RWPE2 (cell line): Measurements from ENCODE around the gene PPP6R1.

Experiments used
- ATAC-seq: fragments of 200-7000 bp; cut with Tn5 transposase; 3 replicates; pipeline ENCODE4 v1.9.1; 2021; ENCODE audit warnings: low read depth
- DNase-seq: peaks from one replicate; pipeline ENCODE4 v3.0.0-alpha.2; 2020; ENCODE audit warnings: low spot score
- H3K27ac ChIP-seq: fragments of 450-650 bp; 2 replicates; pipeline ENCODE4 v1.5.1; 2017; ENCODE audit warnings: mild to moderate bottlenecking; ENCODE audit not compliant: poor library complexity, severe bottlenecking
- H3K27me3 ChIP-seq: fragments of 250-450 bp; sonication (Bioruptor Pico); 2 replicates; pipeline ENCODE4 v1.5.1; 2021; ENCODE audit warnings: mild to moderate bottlenecking, moderate library complexity; ENCODE audit not compliant: insufficient read depth, poor library complexity, severe bottlenecking
- H3K36me3 ChIP-seq: fragments of 250-450 bp; sonication (Bioruptor Pico); 2 replicates; pipeline ENCODE4 v1.5.1; 2020; ENCODE audit warnings: low read depth, mild to moderate bottlenecking, moderate library complexity
- H3K4me1 ChIP-seq: fragments of 250-450 bp; sonication (Bioruptor Pico); 2 replicates; pipeline ENCODE4 v1.5.1; 2021; ENCODE audit warnings: mild to moderate bottlenecking, moderate library complexity; ENCODE audit not compliant: insufficient read depth, poor library complexity, severe bottlenecking
- H3K4me3 ChIP-seq: fragments of 250-450 bp; sonication (Bioruptor Pico); 2 replicates; pipeline ENCODE4 v1.5.1; 2021; ENCODE audit warnings: mild to moderate bottlenecking, moderate library complexity; ENCODE audit not compliant: severe bottlenecking
- H3K9me3 ChIP-seq: fragments of 250-450 bp; sonication (Bioruptor Pico); 2 replicates; pipeline ENCODE4 v1.5.1; 2021; ENCODE audit warnings: mild to moderate bottlenecking, moderate library complexity; ENCODE audit not compliant: severe bottlenecking
- CTCF ChIP-seq: fragments of 450-650 bp; IDR thresholded peaks from one replicate; pipeline ENCODE4 v1.5.1; 2017; ENCODE audit warnings: mild to moderate bottlenecking, moderate library complexity; ENCODE audit not compliant: poor library complexity, severe bottlenecking

PPP6R1 gene

GRCh38 chr19:55244004-55244680 lies 14.7 kb downstream of the PPP6R1 start:
- ATAC-seq, result no peak
- Histone ChIP-seq H3K27me3 (no peaks in the 10 kb centered on the region), H3K27ac (no peak overlapping the region), H3K36me3 (peaks cover 57% of the 10 kb centered on the region), H3K4me3 (no peak overlapping the region), H3K9me3 (no peaks in the 10 kb centered on the region), H3K4me1 (peaks cover 7% of the 10 kb centered on the region)
- no peak for DNase-seq
- TF ChIP-seq CTCF, result no peak

- DNase-seq, result no peak
- H3K27me3 ChIP-seq, result no peaks in the 10 kb centered on the region
- H3K4me3 ChIP-seq, result no peak overlapping the region
- no peak for TF ChIP-seq CTCF
- no peaks in the 10 kb centered on the region for H3K9me3 ChIP-seq
- no peak overlapping the region for H3K27ac ChIP-seq
- H3K36me3 ChIP-seq, result peaks cover 69% of the 10 kb centered on the region
- 0 out of 3 replicates have a peak, but pooled peaks have one; percentile 13 for ATAC-seq
- peaks cover 1% of the 10 kb centered on the region for H3K4me1 ChIP-seq
Measured at GRCh38 chr19:55242517-55242916, 16.3 kb downstream of the PPP6R1 start.

GRCh38 chr19:55241935-55242464 lies 16.8 kb downstream of the PPP6R1 start:
- Histone ChIP-seq H3K27me3 (no peaks in the 10 kb centered on the region), H3K27ac (no peak overlapping the region), H3K9me3 (no peaks in the 10 kb centered on the region), H3K4me1 (no peaks in the 10 kb centered on the region), H3K4me3 (no peak overlapping the region), H3K36me3 (peaks cover 73% of the 10 kb centered on the region)
- ATAC-seq, result no peak
- DNase-seq, result no peak
- TF ChIP-seq CTCF, result no peak

GRCh38 chr19:55241143-55241934 lies 17.5 kb downstream of the PPP6R1 start:
- ATAC-seq, result no peak
- H3K4me1 ChIP-seq, result no peaks in the 10 kb centered on the region

More at GRCh38 chr19:55241143-55241934, 17.5 kb downstream of the PPP6R1 start:
- no peaks in the 10 kb centered on the region for H3K9me3 ChIP-seq
- no peak overlapping the region for H3K4me3 ChIP-seq
- H3K27ac ChIP-seq, result no peak overlapping the region
- H3K36me3 ChIP-seq, result peaks cover 75% of the 10 kb centered on the region
- H3K27me3 ChIP-seq, result no peaks in the 10 kb centered on the region
- no peak for TF ChIP-seq CTCF
- DNase-seq, result no peak
